ENCODE data around the gene KANSL1.

Gene KANSL1

GRCh38 chr17:46181940-46182339 is 11.3 kb downstream of the KANSL1 start:
- TF ChIP-seq, protein P1, sequence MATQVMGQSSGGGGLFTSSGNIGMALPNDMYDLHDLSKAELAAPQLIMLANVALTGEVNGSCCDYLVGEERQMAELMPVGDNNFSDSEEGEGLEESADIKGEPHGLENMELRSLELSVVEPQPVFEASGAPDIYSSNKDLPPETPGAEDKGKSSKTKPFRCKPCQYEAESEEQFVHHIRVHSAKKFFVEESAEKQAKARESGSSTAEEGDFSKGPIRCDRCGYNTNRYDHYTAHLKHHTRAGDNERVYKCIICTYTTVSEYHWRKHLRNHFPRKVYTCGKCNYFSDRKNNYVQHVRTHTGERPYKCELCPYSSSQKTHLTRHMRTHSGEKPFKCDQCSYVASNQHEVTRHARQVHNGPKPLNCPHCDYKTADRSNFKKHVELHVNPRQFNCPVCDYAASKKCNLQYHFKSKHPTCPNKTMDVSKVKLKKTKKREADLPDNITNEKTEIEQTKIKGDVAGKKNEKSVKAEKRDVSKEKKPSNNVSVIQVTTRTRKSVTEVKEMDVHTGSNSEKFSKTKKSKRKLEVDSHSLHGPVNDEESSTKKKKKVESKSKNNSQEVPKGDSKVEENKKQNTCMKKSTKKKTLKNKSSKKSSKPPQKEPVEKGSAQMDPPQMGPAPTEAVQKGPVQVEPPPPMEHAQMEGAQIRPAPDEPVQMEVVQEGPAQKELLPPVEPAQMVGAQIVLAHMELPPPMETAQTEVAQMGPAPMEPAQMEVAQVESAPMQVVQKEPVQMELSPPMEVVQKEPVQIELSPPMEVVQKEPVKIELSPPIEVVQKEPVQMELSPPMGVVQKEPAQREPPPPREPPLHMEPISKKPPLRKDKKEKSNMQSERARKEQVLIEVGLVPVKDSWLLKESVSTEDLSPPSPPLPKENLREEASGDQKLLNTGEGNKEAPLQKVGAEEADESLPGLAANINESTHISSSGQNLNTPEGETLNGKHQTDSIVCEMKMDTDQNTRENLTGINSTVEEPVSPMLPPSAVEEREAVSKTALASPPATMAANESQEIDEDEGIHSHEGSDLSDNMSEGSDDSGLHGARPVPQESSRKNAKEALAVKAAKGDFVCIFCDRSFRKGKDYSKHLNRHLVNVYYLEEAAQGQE (IDR thresholded peaks at IDR 0.05; ENCODE audit: insufficient read depth in 1 of 2, low read depth in 2 of 2, low read length in 2 of 2): no peak
- no peak for TF ChIP-seq TAF1 (IDR thresholded peaks at IDR 0.05; ENCODE audit: borderline replicate concordance, insufficient read depth, low read length)
- no peak for TF ChIP-seq POLR2AphosphoS5 (IDR thresholded peaks at IDR 0.05; ENCODE audit: low read depth, low read length)
- TF ChIP-seq SIN3A (IDR thresholded peaks at IDR 0.05; ENCODE audit: borderline replicate concordance, insufficient read depth, low read length): no peak
- no peak for TF ChIP-seq FOXP2 (optimal IDR thresholded peaks at IDR 0.05; ENCODE audit: borderline replicate concordance, extremely low read depth, extremely low read length, insufficient read depth)

GRCh38 chr17:46180892-46181274 is 12.3 kb downstream of the KANSL1 start:
- TF ChIP-seq POLR2AphosphoS5 (IDR thresholded peaks at IDR 0.05; ENCODE audit: low read depth, low read length) (no peak), TAF1 (IDR thresholded peaks at IDR 0.05; ENCODE audit: borderline replicate concordance, insufficient read depth, low read length) (no peak), SIN3A (IDR thresholded peaks at IDR 0.05; ENCODE audit: borderline replicate concordance, insufficient read depth, low read length) (no peak), FOXP2 (optimal IDR thresholded peaks at IDR 0.05; ENCODE audit: borderline replicate concordance, extremely low read depth, extremely low read length, insufficient read depth) (no peak)
- TF ChIP-seq, protein P1 (IDR thresholded peaks at IDR 0.05; ENCODE audit: insufficient read depth in 1 of 2, low read depth in 2 of 2, low read length in 2 of 2): no peak

GRCh38 chr17:46179375-46179999 is 13.7 kb downstream of the KANSL1 start:
- TF ChIP-seq FOXP2 (optimal IDR thresholded peaks at IDR 0.05; ENCODE audit: borderline replicate concordance, extremely low read depth, extremely low read length, insufficient read depth) (no peak), TAF1 (IDR thresholded peaks at IDR 0.05; ENCODE audit: borderline replicate concordance, insufficient read depth, low read length) (no peak), POLR2AphosphoS5 (IDR thresholded peaks at IDR 0.05; ENCODE audit: low read depth, low read length) (no peak), SIN3A (IDR thresholded peaks at IDR 0.05; ENCODE audit: borderline replicate concordance, insufficient read depth, low read length) (no peak)
- TF ChIP-seq, protein P1 (IDR thresholded peaks at IDR 0.05; ENCODE audit: insufficient read depth in 1 of 2, low read depth in 2 of 2, low read length in 2 of 2): no peak

- TF ChIP-seq FOXP2 (optimal IDR thresholded peaks at IDR 0.05; ENCODE audit: borderline replicate concordance, extremely low read depth, extremely low read length, insufficient read depth) (no peak), POLR2AphosphoS5 (IDR thresholded peaks at IDR 0.05; ENCODE audit: low read depth, low read length) (no peak)
- TF ChIP-seq, protein P1 (IDR thresholded peaks at IDR 0.05; ENCODE audit: insufficient read depth in 1 of 2, low read depth in 2 of 2, low read length in 2 of 2): no peak
Measured at GRCh38 chr17:46178550-46179214, 14.5 kb downstream of the KANSL1 start.
